NCI-H774 (cell line): ENCODE data around the gene PAPPA.

ENCODE experiments used
- DNase-seq: peaks from one replicate; lab custom pipeline; 2025; lab: John Stamatoyannopoulos, UW

Gene PAPPA

GRCh38 chr9:116383936-116384335, 230.3 kb downstream of the PAPPA start:
- no peak for DNase-seq

DNA sequence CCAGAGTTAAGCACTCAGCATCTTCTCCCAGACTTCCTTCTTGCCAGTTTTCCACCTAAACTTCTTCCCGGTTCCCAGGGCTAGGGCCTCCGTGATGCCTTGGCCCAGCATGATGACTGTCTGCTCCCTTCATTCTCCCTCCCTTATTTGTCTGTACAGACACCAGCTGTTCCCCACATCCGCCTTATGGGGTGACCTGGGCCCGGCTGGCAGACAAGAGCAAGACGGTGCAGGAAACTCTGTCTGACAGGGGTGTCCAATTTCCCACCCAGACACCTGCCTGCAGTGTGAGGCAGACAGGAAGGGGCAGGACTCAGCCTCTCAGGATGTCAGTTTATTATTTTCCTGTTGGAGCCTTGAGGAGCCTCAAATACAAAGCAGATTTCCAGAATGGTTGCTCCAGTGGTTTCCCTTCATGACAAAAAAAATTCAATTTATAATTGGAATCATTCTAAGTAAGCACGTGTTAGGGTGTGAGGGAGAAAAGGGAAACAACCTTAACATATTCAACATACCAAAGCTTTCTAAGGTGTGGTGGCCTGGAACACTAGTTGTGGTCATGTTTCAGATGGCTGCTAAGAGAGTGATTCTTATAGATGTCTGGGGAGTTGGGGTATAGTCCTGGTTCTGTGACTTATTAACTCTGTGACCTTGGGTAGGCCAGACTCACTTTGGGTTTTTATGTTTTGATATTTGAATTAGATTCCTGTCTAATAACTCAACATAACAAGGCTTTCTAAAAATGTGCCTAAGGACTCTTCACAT, 234.5 kb downstream of the PAPPA start:
- no peak for DNase-seq

DNA sequence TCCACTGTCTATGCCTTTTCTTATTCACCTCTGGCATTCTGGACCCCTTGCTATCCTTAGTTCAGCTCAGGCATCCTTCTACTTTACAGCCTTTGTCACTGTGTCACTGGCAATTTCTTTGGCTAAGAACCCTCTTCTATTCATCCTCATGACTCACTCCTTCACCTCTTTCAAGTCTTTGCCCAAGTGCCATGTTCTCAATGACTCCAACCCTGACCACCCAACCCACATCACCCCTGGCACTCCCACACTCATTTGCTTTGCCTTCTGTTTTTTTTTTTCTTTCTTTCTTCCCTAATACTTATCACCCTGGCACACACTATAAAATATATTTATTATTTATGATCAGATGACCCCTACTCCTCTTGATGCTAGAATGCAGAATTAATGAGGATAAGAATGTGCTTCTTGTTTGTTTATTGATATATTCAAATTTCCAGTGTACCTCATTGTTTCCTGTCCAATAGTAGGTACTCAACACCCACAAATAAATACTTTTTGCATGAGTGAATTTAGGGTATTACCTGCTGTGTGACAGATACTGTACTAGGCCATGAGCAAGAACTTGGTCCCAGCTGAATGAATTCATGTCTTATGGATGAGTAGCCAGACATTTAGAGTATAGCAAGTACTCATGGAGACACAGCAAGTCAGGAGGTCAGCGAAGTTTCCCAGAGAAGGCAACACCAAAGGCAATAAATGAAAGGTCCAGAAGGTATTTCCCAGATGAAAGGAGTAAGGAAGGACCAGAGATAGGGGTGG, 236.1 kb downstream of the PAPPA start:
- no peak for DNase-seq

- DNase-seq: no peak
Observed at GRCh38 chr9:116390303-116391228, 237.0 kb downstream of the PAPPA start.

DNA sequence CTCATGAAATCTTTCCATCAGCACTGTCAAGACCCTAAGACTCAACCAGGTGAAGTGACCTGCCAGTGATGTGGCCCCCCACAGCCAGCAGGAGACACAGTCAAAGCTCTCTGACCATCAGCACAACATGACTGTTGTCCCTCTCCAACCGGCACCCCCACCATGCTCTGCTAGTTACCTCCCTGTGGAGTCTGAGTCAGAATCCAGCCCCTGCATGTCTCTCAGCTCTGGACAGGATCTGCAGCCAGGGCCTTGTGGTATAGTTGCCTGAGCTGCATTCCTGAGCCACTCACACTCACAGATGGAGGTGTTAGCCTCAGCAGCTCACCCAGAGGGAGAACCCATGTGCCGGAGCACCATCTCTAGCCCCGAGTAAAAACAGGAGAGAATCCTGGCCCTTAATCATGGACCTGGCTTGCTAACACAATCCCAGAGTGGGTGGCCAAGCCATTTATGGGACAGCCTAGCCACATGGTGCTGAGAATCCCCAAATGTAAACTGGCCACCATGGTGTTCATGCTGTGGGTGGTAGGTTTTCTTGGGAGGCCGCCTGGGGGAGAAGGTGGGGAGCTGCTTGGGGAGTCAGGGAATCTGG, 237.8 kb downstream of the PAPPA start:
- no peak for DNase-seq

- DNase-seq: no peak
Observed at GRCh38 chr9:116393198-116393597, 239.6 kb downstream of the PAPPA start.

DNA sequence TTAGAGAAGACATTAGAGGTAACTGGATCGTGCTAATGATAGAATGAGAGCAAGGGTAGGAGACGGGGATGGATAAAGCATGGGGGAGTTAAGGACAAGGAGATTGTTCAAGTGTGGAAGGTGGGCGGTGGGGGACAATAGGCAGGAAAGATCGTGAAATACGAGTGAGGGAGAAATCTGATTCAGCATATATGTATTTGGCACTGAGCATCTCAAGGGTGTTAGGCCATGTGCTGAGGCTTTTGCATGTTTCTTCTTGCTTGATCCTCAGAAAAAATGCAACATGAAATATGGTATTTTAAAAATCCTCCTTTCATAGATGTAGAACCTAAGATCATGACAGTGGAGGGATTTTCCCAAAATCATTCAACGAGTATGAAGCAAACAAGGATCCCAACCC, 240.5 kb downstream of the PAPPA start:
- no peak for DNase-seq

GRCh38 chr9:116394894-116395698, 241.5 kb downstream of the PAPPA start:
- DNase-seq: no peak

GRCh38 chr9:116395699-116396037, 242.1 kb downstream of the PAPPA start:
- DNase-seq: no peak

DNA sequence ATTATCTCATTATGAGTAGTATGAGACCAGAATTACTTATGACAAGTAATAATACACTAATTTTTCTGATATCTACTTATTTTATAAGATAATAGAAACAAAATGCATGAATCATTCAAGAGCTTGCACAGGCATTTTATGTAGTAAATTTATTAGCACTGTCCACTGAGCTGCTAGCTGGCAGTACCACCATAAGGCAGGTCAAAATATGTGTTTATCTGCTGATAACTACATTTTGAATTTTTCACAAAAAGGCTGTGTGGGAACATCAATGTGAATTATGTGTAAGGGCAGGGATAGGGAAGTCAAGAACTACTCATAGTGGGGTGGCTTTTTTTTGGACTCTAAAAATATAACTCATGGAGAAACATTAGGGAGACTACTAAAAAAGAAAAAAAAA, 249.6 kb downstream of the PAPPA start:
- no peak for DNase-seq

- DNase-seq: no peak
Observed at GRCh38 chr9:116404228-116404627, 250.6 kb downstream of the PAPPA start.

DNA sequence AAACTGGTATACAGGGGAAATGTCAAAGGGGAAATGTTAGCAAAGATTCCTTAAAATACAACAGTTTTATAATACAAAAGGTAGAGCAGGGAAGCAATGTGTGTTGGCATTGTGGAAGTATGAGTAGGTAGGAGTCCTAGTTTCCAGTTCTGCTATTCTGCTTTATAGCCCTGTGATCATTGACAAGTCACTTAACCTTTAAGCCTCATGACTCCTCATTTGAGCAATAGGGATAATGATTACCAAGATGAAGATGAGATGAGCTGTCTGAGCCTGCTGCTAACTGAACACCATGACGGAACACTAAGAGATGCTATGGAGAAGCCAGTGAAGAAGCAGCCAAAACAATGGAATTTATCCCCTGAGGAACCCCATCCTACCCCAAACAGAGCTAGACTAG, 251.7 kb downstream of the PAPPA start:
- no peak for DNase-seq

DNA sequence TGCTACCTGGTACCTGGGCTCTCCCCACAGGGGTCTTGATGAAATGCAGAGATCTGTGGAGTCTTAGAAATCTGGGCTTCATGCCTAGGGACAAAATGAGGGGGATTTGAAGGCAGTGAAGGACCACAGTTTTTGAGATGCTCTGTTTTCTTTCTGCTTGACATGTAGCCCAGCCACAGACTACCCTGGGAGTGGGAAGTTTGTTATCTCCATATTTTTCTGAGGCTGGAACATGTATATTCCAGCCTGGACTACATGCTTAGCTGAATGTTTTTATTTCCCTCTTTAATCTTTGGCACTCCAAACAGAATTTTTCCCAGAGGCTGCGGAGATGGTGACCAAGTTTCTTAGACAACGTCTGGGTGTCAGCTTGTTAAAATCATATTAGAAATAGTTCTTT, 252.9 kb downstream of the PAPPA start:
- DNase-seq: no peak

DNA sequence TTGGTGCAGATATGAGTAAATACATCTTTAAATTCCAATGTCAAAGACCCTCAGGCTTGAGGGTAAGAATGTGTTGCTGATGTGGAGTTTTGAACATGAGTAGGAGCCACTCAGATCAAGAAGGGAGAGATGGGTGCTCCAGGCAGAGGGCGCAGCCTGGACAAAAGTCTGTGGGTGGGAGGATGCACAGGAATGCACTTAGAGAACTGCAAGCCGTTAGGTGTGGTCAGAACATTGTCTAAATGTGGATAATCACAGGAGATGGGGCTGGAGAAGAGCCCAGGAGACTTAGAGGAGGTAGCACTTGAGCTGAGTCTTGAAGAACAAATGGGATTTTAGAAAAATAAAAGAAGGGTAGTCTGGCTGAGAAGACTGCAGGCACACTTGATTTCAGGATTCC, 255.5 kb downstream of the PAPPA start:
- no peak for DNase-seq

DNA sequence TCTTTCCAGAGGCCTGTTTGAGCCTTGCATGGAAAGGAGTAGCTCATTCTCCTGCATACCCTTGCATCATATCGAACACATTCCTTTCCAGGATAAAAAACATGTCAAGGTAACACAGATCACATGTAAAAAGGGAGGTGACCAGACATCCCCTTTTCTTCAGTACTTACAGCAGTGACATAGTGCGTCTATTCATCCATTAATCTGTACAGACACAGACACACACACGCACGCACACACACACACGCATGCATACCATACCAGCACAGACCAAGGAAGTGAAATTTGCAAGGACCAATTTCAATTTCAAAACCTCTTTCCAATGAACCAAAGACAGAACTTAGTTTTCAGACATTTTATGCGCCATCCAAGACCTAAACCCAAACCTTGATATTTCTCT, 256.0 kb downstream of the PAPPA start:
- DNase-seq: no peak

DNA sequence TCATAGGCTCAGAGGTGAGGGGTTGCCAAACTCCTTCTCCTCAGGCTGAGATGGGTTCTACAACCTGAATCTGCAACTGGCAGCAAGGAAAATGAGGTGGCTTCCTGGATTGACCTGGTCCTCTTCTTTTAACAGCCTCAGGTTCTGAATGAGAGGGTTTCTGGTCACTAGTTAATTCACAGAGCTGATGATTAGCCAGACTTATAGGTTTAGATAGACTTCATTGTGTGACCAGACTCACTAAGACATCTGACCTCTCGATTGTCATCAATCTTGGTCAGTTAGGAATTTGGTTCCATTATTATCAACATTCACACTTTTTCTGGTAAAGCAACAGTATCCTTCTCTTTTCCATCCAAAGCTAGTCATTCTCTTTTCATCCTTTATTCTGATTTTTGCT, 257.9 kb downstream of the PAPPA start:
- DNase-seq: no peak

DNA sequence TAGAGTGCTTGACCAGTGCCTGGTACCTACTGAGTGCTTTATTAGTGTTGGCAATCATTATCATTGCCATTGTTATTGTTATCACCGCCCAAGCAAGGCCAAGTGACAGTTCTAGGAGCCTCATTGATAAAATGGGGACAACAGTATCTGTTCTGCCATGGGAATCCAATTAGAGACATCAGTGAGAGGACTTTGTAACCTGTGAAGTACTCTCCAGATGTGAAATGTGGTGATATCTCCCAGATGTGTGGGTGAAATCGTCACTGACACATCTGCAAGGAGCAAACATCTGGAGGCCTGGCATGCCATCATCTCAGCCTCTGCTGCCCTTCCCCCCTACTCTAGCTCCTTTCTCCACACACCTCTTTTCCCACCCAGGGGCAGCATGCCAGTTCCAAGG, 260.8 kb downstream of the PAPPA start:
- no peak for DNase-seq

- DNase-seq: no peak
Observed at GRCh38 chr9:116416421-116416820, 262.8 kb downstream of the PAPPA start.

- DNase-seq: no peak
Observed at GRCh38 chr9:116417464-116417863, 263.9 kb downstream of the PAPPA start.

DNA sequence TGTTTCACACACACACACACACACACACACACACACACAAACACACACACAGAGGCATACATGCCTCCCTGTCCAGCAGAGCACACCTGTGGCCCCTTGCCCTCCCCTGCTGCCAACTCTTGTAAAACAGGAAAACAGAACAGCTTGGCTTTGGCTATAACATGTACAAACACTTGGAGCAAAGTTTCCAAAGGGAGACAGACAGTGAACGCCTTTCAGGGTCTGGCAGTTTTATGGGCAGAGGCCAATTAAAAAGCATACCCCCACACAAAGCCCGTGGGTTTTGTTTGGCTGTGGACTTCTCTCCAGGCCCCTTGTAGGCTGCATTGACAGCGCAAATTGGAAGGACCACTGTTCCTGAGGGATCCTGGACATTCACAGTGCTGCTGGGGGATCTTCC, 265.6 kb downstream of the PAPPA start:
- no peak for DNase-seq

- no peak for DNase-seq
Observed at GRCh38 chr9:116420993-116421538, 267.5 kb downstream of the PAPPA start.
